Fibroblast of lung (primary cell): ENCODE measurements around the gene ICA1.

Source experiments
- EZH2 ChIP-seq: IDR thresholded peaks from 2 replicates; pipeline ENCODE4 v1.5.1; 2012; ENCODE audit warnings: low read length, control low read depth, mild to moderate bottlenecking; ENCODE audit errors: missing control alignments
- TF ChIP-seq, protein P1 (sequence below), 2 donors: IDR thresholded peaks in 1 of 2; conservative IDR thresholded peaks in 1 of 2; 1 replicate in 1 of 2; 2 replicates in 1 of 2; pipeline ENCODE4 v1.5.1; 2011 to 2012; ENCODE audit warnings: low read length in 2 of 2, control low read depth in 1 of 2, inconsistent platforms in 1 of 2, low read depth in 1 of 2, mild to moderate bottlenecking in 1 of 2

DNA sequence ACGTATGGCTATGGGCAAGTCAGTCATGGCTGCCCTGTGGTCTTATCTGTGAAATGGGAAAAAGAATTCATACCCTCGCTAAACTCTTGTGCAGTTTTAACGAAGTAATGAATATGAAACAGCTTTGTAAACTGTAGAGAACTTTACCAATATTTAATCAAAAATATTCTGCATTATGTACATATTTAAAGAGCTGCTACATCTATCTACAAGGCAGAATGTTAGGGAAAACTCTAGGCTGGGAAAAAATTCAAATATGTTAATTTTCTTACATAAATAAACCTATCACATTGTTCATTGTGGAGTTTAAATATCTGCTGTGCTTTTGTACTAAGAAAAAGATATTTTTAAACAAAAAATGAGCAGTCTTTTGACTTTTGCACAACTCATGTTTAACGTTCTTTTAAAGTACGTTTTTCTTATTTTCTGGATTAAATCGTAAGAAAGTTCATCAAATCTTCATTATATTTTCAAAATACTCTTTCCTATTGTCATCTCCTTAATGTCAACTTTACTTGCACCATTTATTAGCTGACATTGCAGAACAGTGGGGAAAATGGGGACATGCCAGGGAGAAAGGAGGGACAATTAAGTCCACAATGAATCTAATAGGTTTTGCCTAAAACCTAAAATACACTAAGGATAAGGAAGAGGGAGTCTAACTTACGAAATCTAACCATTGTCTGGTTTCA lies 57.5 kb downstream of the ICA1 start:
- TF ChIP-seq, protein P1, sequence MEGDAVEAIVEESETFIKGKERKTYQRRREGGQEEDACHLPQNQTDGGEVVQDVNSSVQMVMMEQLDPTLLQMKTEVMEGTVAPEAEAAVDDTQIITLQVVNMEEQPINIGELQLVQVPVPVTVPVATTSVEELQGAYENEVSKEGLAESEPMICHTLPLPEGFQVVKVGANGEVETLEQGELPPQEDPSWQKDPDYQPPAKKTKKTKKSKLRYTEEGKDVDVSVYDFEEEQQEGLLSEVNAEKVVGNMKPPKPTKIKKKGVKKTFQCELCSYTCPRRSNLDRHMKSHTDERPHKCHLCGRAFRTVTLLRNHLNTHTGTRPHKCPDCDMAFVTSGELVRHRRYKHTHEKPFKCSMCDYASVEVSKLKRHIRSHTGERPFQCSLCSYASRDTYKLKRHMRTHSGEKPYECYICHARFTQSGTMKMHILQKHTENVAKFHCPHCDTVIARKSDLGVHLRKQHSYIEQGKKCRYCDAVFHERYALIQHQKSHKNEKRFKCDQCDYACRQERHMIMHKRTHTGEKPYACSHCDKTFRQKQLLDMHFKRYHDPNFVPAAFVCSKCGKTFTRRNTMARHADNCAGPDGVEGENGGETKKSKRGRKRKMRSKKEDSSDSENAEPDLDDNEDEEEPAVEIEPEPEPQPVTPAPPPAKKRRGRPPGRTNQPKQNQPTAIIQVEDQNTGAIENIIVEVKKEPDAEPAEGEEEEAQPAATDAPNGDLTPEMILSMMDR (conservative IDR thresholded peaks at IDR 0.05 in 1 of 2, IDR thresholded peaks at IDR 0.05 in 1 of 2; ENCODE audit: low read depth in 1 of 2, low read length in 2 of 2) = no peak
- no peak for TF ChIP-seq EZH2
